LNCAP (cell line): Measurements from ENCODE around the gene CBR3.

Experiments
- CTCF ChIP-seq: fragments of 450-650 bp; IDR thresholded peaks from 2 replicates; pipeline ENCODE4 v1.5.1; 2017; ENCODE audit warnings: mild to moderate bottlenecking

The CBR3 gene

GRCh38 chr21:36175771-36176565, 41.1 kb downstream of the CBR3 start:
- TF ChIP-seq CTCF: no peak

GRCh38 chr21:36178349-36178748, 43.5 kb downstream of the CBR3 start:
- no peak for TF ChIP-seq CTCF

GRCh38 chr21:36179145-36179544, 44.3 kb downstream of the CBR3 start:
- no peak for TF ChIP-seq CTCF

GRCh38 chr21:36180963-36181362, 46.1 kb downstream of the CBR3 start:
- TF ChIP-seq CTCF: no peak

GRCh38 chr21:36183144-36183795, 48.4 kb downstream of the CBR3 start:
- no peak for TF ChIP-seq CTCF

- no peak for TF ChIP-seq CTCF
Observed at GRCh38 chr21:36184545-36184944, 49.7 kb downstream of the CBR3 start.

- TF ChIP-seq CTCF: no peak
Observed at GRCh38 chr21:36185523-36185922, 50.6 kb downstream of the CBR3 start.
